GM18508 (cell line): Measurements from ENCODE around the gene KATNIP.
"Not testable (repeated sequence)": the region's sequence is repeated elsewhere in the genome, so short reads cannot be mapped to it uniquely, and the experiment has no call there.

Experiments
- ATAC-seq: cut with Tn5 transposase; IDR thresholded peaks from one replicate; pipeline ENCODE4 v1.9.1; 2021; ENCODE audit warnings: moderate number of reproducible peaks; ENCODE audit not compliant: insufficient read depth, unreplicated experiment

The KATNIP gene

DNA sequence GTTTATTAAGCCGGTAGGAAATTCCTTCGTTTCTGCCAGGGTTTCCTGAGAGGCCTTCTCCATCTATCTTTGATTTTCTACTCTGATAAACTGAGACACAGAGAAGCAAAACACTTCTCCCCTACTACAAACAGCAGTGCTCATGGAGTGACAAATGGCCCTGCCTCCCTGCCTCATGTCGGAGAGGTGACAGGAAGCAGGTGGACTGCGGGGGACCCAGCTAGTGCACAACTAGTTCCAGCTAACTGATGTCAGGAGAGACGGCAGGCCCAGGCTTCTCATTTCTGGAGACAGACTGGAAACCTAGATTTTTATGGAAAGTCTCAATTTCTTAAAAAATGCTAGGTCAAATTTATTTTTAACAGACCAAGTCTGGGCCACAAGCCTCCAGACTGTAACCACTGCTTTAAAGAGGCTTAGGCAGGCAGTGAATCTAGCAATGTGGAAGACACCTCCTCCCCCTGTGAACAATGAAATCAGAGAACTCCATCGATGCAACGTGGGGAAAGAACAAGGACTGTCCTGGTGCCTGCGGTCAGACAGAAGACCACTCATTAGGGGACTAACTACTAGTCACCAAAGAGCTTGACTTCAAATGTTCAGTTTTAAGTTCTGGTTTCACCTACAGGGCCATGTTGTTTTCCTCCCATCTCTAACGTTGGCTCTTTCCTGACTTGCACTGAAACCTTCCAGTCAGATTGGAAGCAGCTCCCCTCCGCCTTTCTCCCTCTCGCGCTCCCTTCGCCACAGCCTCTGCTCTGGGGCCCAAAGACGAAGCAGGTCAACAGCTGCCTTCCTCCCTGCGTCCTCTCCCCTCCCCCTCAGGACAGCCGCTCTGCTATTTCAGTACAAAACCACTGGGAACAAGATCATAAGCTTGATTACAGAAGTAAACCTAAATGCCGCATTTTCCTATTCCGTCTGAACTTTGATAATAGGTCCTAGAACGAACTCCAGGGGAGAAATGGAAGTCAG is 17.8 kb upstream of the KATNIP start:
- ATAC-seq = no peak

DNA sequence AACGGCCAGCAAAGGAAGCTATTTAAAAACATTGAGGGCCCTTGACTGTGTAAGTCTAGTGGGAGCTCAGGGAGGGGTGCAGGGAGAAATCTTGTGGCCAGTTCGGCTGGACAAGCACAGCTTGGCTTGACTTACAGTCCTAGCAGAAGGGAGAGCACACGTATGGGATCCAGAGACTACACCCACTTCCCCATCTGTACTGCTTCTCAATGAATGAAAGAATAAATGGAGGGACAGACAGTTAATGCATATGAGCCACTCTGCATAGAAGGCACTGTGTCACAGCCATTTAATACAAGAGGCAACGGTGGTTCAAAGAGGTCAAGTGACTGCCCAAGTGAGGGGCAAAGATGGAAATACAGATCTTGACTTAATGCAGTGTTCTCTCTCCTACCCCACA is 15.7 kb upstream of the KATNIP start:
- no peak for ATAC-seq

DNA sequence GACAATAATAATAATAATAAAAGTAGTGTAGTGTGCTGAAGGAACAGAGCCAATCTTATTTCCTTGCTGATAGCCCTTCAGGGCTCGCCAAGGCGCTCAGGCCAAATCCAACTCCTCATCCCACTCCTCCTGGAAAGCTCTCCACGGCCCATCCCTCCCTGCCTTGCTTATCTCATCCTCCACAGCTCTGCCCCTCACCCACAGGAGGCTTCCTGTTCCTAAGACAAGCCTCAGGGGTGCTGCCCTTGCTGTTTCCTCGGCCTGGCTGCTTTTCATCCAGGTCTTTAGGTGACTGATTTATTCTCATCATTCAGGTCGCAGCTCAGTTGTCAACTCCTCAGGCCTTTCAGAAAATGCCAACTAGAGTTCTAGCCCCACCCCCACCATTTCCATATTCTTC is 11.4 kb upstream of the KATNIP start:
- no peak for ATAC-seq

DNA sequence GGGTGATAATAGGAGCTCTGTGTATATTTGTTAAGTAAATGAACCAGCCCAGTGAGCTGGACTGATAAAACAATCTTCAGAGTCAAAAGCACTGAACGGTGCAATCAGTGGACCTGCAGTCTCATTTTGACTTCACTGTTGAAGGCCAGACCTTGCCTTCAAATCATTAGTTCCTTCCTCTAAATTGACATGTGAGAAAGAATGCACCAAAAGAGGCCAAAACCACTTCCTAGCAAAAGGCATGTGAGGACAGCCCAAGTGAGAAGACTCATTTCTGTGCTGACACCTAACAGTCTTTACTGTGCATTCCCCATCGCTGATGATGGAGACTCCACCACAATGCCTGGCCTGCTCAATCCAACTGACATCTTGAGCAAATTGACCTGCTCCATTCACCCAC is 10.8 kb upstream of the KATNIP start:
- no peak for ATAC-seq

DNA sequence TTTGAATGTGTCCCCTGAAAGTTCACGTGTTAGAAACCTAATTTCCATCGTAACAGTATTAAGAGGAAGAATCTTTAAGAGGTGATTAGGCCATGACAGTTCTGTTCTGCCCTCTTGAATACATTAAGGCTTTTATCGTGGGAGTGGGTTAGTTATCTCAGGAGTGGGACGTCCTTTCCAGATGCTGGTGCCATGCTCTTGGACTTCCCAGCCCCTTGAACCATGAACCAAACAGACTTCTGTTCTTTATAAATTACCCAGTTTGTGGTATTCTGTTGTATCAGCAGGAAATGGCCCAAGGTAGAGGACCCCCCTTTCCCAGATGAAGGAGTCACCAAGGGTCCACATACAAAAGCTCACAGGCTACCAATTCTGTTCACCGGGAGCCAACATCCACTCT is 10.3 kb upstream of the KATNIP start:
- no peak for ATAC-seq

DNA sequence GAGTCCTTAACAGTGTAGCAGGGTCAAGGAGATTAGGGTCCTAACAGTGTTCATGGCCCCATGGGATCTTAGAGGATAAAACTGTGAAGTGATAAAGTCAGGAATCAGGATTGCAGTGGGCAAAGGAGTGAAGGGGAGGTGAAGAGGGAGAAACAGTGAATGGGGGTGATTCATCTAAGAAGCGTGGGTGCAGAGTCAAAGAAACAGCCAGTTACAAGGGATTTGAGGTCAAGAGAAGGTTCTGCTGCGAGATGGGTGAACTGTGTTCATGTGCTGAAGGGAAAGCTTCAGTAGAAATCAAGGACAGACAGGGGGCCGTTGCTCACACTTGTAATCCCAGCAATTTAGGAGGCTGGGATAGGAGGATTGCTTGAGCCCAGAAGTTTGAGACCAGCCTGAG is 6.1 kb upstream of the KATNIP start:
- no peak for ATAC-seq

DNA sequence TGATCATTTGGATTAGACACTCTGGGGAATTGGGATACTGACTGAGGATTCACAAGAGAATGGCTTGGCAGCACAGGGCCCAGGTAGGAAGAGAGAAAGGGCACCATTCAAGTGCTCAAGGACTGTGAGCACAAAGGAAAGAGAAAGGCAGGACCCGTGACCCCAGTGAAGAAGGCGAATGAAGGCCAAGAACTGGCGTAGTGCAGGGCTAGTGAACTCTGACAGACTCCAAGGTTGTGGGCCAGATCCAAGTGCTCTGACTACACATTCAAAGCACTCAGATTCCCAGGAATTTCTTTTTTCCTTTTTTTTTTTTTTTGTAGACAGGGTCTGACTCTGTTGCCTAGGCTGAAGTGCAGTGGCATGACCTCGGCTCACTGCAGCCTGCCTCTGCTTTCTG is 5.3 kb upstream of the KATNIP start:
- no peak for ATAC-seq

DNA sequence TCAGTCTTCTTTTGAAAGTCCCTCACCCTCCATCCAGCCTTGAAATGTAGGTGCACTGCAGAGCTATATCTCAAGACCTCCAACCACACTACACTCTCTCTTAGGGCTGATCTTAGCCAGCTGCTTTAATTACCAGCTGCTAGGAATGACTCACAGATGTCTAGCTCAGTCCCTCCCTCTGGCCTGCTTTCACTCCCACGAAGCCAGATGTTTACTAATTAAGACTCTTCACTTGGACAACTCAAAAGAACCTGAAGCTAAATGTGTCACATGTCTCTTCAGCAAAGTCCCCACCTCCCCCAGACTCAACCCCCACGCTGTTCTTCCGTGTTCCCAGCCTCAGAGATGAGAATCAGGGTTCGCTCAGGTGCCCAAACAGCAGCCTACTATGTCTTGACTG is 2.8 kb upstream of the KATNIP start:
- ATAC-seq = no peak

DNA sequence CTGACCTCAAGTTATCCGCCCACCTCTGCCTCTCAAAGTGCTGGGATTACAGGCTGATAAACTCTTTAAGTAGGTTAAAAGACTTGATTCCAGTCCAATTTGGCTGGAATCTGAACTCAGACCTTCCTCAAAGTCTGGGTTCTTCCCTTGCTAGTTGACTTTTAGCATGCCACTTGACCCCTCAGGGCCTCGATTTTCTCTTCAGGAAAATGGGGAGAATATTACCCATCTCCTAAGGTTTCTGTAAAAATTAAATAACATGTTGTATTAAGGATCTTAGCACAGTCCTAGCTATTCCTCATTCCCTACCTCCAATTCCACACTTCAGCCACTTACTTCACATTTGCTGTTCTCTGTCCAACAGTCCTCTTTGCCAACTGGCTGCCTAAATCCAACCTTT is 2.1 kb upstream of the KATNIP start:
- ATAC-seq = no peak

DNA sequence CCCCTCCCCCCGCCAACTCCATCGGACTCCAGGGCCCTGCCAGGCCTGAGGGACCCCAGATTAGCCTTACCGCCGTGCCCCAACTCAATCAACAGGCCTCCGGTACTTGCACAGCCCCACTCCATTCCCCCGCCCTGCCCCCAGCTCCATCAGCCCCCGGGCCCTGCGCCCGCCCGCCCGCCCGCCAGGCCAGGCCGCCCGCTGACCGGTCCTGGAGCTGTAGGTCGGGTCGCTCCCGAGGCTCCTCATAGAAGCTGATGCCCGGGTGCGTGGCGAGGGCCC is 539 bp upstream of the KATNIP start:
- peak; percentile 7 for ATAC-seq

DNA sequence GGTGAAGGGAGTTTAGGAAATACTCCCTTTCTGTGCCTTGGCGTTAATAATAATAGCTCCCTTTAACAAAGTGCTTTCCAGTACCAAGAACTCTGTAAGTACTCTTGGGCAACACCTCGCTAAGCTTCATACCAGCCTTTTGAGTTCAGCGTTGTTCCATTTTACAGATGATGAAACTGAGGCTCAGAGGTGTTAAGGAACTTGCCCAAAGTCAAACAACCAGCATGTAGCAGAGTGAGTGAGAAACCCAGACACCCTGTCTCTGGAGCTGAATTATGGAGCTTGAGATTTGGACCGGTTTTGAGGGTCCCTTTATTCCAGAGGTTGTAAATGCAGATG is 607 bp downstream of the KATNIP start:
- ATAC-seq = no peak

DNA sequence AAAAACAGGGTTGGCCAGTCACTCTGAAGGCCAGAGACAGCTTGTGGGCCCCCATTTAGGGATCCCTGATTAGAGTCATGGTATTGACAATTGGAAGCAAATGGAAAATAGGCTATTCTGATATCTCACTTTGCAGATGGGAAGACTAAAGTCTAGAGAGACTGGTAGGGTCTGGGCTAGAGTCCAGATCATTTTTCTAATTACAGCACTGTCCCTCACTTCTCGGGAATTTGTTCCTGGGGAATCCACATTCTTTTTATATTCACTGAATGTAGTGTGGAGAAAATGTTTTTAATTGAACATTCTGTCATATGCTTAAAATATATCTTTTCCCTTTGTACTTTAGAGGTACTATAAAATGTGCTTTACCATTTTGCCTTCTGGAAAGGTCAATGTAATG is 1.1 kb downstream of the KATNIP start:
- no peak for ATAC-seq

DNA sequence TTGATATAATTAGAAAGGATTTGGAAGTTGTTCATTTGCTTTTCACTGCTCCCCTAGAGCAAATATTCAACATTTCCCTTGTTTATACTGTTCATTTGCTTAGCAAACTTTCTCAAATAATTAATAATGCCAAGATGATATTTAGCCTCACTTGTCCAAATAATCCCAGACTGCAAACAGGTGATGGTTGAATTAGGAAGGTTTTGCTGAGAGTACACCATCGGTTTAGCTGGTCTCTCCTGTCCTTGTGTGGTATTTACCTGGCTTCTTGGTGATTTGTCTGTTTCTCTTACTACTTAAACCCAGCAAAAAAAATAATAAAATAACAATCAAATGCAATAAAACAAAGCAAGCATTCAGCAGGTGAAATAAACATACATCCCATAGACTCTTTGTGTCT is 6.5 kb downstream of the KATNIP start:
- ATAC-seq = no peak

DNA sequence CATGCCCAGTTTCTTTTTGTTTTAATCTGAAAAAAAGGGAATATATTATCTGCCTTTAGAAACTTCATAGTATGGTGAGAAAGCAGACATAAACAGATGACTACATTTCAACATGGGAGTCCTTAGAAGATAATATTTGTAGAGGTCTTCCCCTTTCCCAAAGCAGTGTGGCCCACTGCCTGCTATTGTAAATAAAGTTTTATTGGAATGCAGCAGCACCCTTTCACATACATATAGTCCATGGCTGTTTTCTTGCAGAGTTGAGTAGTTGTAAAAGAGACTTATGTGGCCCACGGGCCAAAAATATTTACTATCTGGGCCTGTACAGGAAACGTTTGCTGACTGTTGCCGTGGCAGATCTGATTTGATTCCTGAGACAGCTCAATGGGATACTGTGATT is 8.5 kb downstream of the KATNIP start:
- ATAC-seq = no peak

DNA sequence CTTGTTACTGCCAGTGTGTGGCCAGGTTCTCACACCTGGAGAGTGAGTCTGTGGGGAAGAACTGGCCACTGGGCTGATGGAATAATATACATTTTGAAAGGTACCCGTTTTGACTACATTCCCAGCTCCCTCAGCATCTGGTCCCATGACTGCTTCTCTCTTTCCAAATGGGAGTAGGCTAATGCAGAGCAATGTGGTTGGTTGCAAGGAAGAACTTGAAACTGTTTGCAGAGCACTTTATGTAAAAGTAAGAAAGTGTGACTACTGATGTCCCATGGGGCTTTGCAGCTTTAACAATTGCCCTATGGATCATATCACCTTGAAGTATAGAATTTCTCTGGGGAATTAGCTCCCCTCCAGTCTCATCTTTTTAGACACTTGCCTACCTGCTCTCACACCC is 9.0 kb downstream of the KATNIP start:
- ATAC-seq = no peak

DNA sequence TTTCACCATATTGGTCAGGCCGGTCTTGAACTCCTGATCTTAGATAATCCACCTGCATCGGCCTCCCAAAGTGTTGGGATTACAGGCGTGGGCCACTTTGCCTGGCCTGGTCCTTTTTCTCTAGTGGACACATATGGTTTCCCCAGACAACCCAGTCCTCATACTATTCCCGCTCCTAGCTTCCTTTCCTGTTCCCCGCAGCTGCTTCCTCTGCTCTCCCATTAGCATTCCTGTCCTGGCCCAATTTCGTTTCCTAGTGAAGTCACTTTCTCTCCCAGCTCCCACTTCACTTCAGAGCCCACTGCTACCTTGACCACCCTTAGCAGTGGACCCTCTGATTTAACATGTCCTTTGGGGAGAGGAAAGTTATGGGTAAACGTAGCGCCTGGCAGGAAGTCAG is 11.3 kb downstream of the KATNIP start:
- no peak for ATAC-seq

DNA sequence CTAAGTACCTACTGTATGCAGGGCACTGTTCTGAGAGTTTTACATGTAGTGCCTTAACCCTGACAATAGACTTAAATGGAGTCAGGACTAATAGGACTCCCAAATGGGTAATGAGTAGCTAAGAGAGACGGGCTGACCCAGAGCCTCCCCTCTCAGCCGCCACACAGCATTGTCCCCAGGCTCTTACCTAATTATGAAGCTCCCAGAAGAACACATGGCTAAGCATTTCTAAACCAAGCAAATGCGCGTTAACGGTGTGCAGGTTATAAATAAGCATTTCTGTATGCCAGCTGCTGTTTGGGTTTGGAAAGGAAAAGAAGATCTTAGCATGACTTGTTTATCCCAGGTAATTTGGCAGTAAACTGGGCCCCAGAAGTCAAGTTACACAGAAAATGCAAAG is 14.3 kb downstream of the KATNIP start:
- ATAC-seq = no peak

DNA sequence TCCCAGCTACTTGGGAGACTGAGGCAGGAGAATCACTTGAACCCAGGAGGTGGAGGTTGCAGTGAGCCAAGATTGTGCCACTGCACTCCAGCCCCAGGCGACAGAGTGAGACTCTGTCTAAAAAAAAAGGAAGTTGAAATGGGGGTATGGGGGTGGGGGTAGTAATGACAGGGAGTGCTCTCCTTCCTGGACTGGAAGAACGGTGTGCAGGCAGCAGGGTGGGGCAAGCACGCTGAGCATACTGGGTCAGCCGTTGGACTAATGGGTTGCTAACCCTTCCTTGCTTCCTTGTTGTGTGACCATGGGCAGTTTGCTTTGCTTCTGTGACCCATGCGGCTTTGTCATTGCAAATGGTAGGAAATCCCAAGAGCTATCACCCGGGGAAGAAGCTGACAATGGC is 16.5 kb downstream of the KATNIP start:
- no peak for ATAC-seq

DNA sequence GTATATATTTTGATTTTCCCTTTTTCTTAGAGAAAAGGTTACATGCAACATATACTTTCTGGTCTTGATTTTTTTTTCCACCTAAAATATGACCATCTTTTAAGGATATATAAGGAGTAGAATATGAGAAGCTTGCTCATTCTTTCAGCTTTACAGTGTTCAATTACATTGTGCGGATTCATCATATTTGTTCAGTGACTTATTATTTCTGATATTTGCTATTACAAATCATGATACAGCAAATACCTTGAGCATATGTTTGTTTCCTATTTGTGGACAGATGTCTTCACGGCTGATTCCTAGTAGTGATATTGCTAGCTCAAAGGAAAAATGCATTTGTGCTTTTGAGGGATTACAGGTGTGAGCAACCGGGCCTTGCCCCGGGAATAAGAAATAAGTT is 18.1 kb downstream of the KATNIP start:
- ATAC-seq = no peak

DNA sequence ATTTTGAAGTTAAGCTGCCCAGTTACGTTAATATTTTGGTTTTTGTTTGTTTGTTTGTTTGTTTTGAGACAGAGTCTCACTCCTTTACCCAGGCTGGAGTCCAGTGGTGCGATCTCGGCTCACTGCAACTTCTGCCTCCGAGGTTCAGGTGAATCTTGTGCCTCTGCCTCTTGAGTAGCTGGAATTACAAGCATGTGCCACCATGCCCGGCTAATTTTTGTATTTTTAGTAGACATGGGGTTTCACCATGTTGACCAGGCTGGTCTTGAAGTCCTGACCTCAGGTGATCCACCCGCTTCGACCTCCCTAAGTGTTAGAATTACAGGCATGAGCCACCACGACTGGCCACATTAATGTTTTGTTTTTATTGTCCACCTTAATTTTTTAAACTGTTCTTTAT is 21.0 kb downstream of the KATNIP start:
- not testable (repeated sequence) for ATAC-seq

DNA sequence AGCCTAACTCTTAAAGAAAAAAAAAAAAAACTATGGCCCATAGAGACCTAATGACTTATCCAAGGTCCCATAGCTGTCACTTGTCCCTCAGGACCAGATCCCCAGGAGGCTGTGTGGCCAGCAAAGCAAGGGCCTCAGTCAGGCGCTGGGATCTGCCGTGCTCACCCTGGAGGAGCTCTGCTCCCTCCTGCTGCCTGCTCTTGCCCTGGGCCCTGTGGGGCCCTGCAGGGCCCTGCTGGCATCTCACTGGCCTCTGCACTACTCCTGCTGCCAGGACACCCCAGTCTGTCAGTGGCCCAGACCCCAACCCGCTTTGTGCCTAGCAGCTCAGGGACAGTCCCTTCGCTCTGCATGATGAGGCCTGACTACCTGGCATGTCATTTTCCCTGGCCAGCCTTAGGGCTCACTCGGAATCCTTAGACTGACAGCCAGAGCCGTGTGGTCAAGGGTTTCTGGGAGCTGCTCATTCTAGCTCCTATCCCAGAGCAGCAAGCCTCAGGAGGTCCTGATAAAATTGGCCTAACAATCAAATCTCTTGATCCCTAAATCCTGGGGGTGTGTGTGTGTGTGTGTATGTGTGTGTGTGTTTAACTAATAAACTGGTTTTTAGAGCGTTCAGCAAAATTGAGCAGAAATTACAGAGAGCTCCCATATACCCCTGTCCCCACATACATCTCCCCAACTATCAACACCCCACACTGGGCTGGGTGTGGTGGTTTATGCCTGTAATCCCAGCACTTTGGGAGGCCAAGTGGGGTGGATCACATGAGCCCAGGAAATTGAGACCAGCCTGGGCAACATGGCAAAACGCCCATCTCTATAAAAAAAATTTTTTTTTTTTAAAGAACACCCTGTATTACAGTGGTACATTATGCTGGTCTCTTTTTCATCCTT is 21.7 kb downstream of the KATNIP start:
- ATAC-seq = no peak

DNA sequence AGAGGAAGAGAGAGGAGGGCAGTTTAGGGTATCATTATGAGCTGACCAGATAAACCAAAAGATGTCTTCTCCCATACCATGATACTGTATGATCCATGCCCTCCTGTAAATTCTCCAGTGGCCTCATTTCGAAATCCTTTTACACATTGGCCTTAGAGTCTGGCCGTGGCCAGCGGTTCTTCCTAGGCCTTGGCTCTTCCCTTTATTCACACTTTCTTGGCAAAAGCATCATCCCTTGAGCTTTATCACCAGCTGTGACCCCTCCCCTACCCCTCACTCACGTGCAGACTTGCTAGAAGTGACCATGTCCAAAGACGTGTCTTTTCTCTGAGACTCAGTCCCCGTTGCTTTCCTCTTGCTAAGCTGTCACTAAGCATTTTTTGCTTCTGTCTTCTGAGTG is 22.8 kb downstream of the KATNIP start:
- ATAC-seq = no peak
